GM12878 (cell line): ENCODE results near the gene FAM53B. TPM values are rescaled to one million over a fixed set of nuclear protein-coding genes. Genes with fewer than 3 reads are reported as not detected.

Experiments used
- ATAC-seq: fragments of 200-7000 bp; cut with Tn5 transposase; 3 replicates; pipeline ENCODE4 v1.9.1; 2020; ENCODE audit warnings: mild to moderate bottlenecking, moderate library complexity
- BruUV-seq: library from RNA; stranded (reverse); fragments of 400-500 nt; replicated peaks from 2 replicates; lab custom pipeline; 2021; lab: Mats Ljungman, UMichigan
- CTCF ChIA-PET: fragments of 300-600 bp; sonication (Branson Sonifier 250); formaldehyde crosslinking; extraction: SDS; loops from one replicate; lab custom pipeline; 2021; ENCODE audit warnings: inconsistent platforms; lab: Yijun Ruan, JAX
- POLR2A ChIA-PET: fragments of 350-600 bp; formaldehyde crosslinking; extraction: SDS; loops from one replicate; lab custom pipeline; 2021; ENCODE audit warnings: inconsistent platforms; lab: Charles Lee
- RAD21 ChIA-PET: fragments of 300-600 bp; sonication (Branson Sonifier 250); formaldehyde crosslinking; loops from one replicate; lab custom pipeline; 2023; ENCODE audit warnings: antibody characterized with exemption; ENCODE audit not compliant: unreplicated experiment; lab: Charles Lee
- SMC1A ChIA-PET: fragments of 300-600 bp; sonication (Branson Sonifier 250); formaldehyde crosslinking; loops from one replicate; lab custom pipeline; 2023; ENCODE audit not compliant: unreplicated experiment, uncharacterized antibody; lab: Charles Lee
- DNase-seq: peaks from one replicate; pipeline ENCODE4 v3.0.0-alpha.2; 2011; ENCODE audit warnings: low read depth, low spot score
- FAIRE-seq: peaks from 3 replicates; lab custom pipeline; 2011; peaks lifted over from hg19 to GRCh38; lab: Jason Lieb, UNC
- H2AFZ ChIP-seq: 2 replicates; pipeline ENCODE4 v1.6.0; 2011; ENCODE audit warnings: low read depth, low read length, control low read depth; ENCODE audit not compliant: control insufficient read depth
- H3K27ac ChIP-seq: 2 replicates; pipeline ENCODE4 v1.5.1; 2011; ENCODE audit warnings: control low read depth; ENCODE audit not compliant: control insufficient read depth, insufficient read depth
- H3K27me3 ChIP-seq, 2 experiments: replicated peaks in 1 of 2; 2 replicates each; pipeline versions ENCODE4 v1.6.0 to v1.6.1; 2011; ENCODE audit warnings: low read length in 1 of 2; ENCODE audit not compliant: control insufficient read depth in 2 of 2, insufficient read depth in 2 of 2
- H3K36me3 ChIP-seq, 2 experiments: 2 replicates each; pipeline ENCODE4 v1.5.1; 2011; ENCODE audit warnings: low read length in 1 of 2; ENCODE audit not compliant: control insufficient read depth in 2 of 2, insufficient read depth in 2 of 2
- H3K4me1 ChIP-seq: 2 replicates; pipeline ENCODE4 v1.6.1; 2011; ENCODE audit warnings: mild to moderate bottlenecking, low read length, moderate library complexity, mixed read lengths; ENCODE audit not compliant: control insufficient read depth, insufficient read depth
- H3K4me2 ChIP-seq: 2 replicates; pipeline ENCODE4 v1.6.0; 2011; ENCODE audit warnings: control low read depth; ENCODE audit not compliant: control insufficient read depth, insufficient read depth
- H3K4me3 ChIP-seq: fragments of 200-600 bp; sonication (generic); 2 replicates; pipeline ENCODE4 v1.5.1; 2016
- H3K79me2 ChIP-seq: 2 replicates; pipeline ENCODE4 v1.6.0; 2011; ENCODE audit warnings: low read length; ENCODE audit not compliant: control insufficient read depth, insufficient read depth
- H3K9ac ChIP-seq: 2 replicates; pipeline ENCODE4 v1.8.0; 2011; ENCODE audit warnings: low read length, control low read depth, mixed read lengths; ENCODE audit not compliant: control insufficient read depth, insufficient read depth
- H3K9me3 ChIP-seq: replicated peaks from 3 replicates; pipeline ENCODE4 v1.5.1; 2011; ENCODE audit warnings: mild to moderate bottlenecking, low read length; ENCODE audit not compliant: control insufficient read depth, insufficient read depth
- H4K20me1 ChIP-seq: 2 replicates; pipeline ENCODE4 v1.6.0; 2011; ENCODE audit not compliant: control insufficient read depth, insufficient read depth
- CBX5 ChIP-seq: sonication (generic); IDR thresholded peaks from 2 replicates; pipeline ENCODE4 v1.6.1; 2016; ENCODE audit warnings: low read depth, moderate library complexity, mild to moderate bottlenecking, inconsistent platforms
- EGR1 ChIP-seq, 2 experiments: IDR thresholded peaks; 1 replicate in 1 of 2; 2 replicates in 1 of 2; pipeline ENCODE4 v1.6.1; 2011 to 2012; ENCODE audit warnings: low read depth in 2 of 2, low read length in 2 of 2, borderline replicate concordance in 1 of 2, mild to moderate bottlenecking in 1 of 2, moderate library complexity in 1 of 2
- NFYB ChIP-seq: IDR thresholded peaks from 2 replicates; pipeline ENCODE4 v1.6.1; 2011; ENCODE audit warnings: low read depth, mild to moderate bottlenecking, low read length, improper control_type of control experiment, moderate library complexity; ENCODE audit not compliant: insufficient read depth
- RAD21 ChIP-seq: IDR thresholded peaks from 2 replicates; pipeline ENCODE4 v1.6.1; 2011; ENCODE audit warnings: mild to moderate bottlenecking, low read depth, low read length, moderate library complexity; ENCODE audit not compliant: insufficient read depth
- RELA ChIP-seq: fragments of 450-650 bp; IDR thresholded peaks from 2 replicates; pipeline ENCODE4 v1.8.0; 2014; ENCODE audit warnings: borderline replicate concordance; ENCODE audit not compliant: partially characterized antibody
- SMARCA5 ChIP-seq: fragments of 450-650 bp; IDR thresholded peaks from 2 replicates; pipeline ENCODE4 v1.6.1; 2017; ENCODE audit warnings: mild to moderate bottlenecking
- TCF3 ChIP-seq: IDR thresholded peaks from 2 replicates; pipeline ENCODE4 v1.6.1; 2012; ENCODE audit warnings: low read depth, mild to moderate bottlenecking, low read length, borderline replicate concordance; ENCODE audit not compliant: insufficient read depth
- WGBS: methylation state at CpG from one replicate; pipeline ENCODE4 v1.1.6; 2016; ENCODE audit warnings: low lambda C conversion rate; ENCODE audit not compliant: insufficient replicate concordance, insufficient coverage; ENCODE audit errors: missing lambda C conversion rate; 5-methylcytosine and 5-hydroxymethylcytosine counted together
- in situ Hi-C: fragments of 300-500 bp; cut with MboI; formaldehyde crosslinking; loops from 9 replicates; pipeline ENCODE4 v1.14.3; 2018; ENCODE audit warnings: mixed read lengths
- intact Hi-C: fragments of 100-400 bp; cut with micrococcal nuclease; formaldehyde crosslinking; loops from one replicate; pipeline ENCODE4 v1.14.2; 2022; ENCODE audit not compliant: unreplicated experiment
- polyA plus RNA-seq, 11 experiments: library from polyadenylated mRNA; depleted of rRNA in 4 of 11; unstranded in 6 of 11; stranded (reverse) in 5 of 11; fragments of >200 nt; fragmentation: Nextera tagmentation in 4 of 11; fragmentation: Illumina TruSeq in 1 of 11; extraction: Ambion mirVana in 4 of 11; extraction: Trizol in 1 of 11; gene quantifications; 1 replicate in 1 of 11; 2 replicates in 10 of 11; pipeline versions ENCODE4 v1.2.1 to v1.2.3, GENCODE V29; 2011 to 2016; ENCODE audit warnings: inconsistent platforms in 2 of 11, missing spikeins in 2 of 11, low read depth in 1 of 11
- total RNA-seq, 4 experiments: library from RNA; depleted of rRNA in 3 of 4; stranded (reverse); fragments of >200 nt in 3 of 4; fragmentation: Illumina TruSeq in 1 of 4; extraction: Trizol in 1 of 4; gene quantifications; 2 replicates each; pipeline versions ENCODE4 v1.2.1 to v1.2.3, GENCODE V29; 2013 to 2021
- TF ChIP-seq, protein P1 (sequence below): fragments of 450-650 bp; formaldehyde crosslinking; IDR thresholded peaks from 2 replicates; pipeline ENCODE4 v1.5.0; 2022; ENCODE audit warnings: mild to moderate bottlenecking, missing genetic modification characterization
- TF ChIP-seq, protein P2 (sequence below): fragments of 150-350 bp; IDR thresholded peaks from 2 replicates; pipeline ENCODE4 v1.6.1; 2016; ENCODE audit warnings: low read depth, low read length
- TF ChIP-seq, protein P3 (sequence below): IDR thresholded peaks from 2 replicates; pipeline ENCODE4 v1.6.1; 2012; ENCODE audit warnings: low read depth, low read length, improper control_type of control experiment

The FAM53B gene
- total and polyA plus RNA-seq, 10 of the 15 experiments (the other 5 are each of a cell fraction or from before 2014, with no cell fraction given), result 0.05 to 26.3 (median 8.1) TPM

DNA sequence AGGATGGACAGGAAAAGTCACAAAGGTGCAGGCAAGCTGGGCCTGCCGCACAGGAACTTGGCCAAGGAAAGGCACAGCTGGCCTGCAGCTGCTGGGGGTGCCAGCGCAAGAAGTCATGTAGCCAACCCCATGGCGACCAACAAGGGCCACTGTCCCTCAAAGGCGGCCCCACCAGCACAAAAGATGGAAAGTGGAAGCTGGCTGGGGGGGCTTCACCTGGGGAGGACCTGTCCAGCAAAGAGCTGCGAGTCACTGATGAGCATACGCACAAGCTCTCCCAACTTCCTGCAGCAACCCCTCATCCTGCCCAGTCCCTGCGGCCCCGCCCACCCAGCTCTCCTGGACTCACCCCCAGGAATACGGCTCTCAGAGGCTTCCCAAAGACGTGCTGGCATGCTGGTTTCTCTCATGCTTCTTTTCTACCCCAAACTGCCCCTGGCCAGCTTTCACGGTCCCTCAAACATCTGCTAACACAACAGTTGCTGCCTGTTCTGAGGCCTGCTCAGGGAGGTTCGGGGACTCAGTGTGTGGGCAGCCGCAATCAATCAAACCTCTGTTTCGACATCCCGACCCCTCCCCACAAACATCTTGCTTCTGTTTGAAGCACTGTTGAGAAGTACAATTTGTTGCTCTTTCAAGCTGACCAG, 67.6 kb downstream of the FAM53B start:
- no peak for FAIRE-seq
- RAD21 ChIA-PET, result interaction anchor here (0.6 kb wide), 1 partner anchor 42 kb away, joined by 3 read pairs; no protein-coding TSS in a partner anchor
- Histone ChIP-seq H3K36me3 (peaks cover 12 to 33% of the 10 kb centered on the region in 2 experiments; a peak in 3 of 4 replicates), H3K4me1 (no peaks in the 10 kb centered on the region), H3K79me2 (no peaks in the 10 kb centered on the region), H3K4me2 (no peak overlapping the region), H3K9ac (no peak overlapping the region), H3K9me3 (no peaks in the 10 kb centered on the region), H4K20me1 (no peaks in the 10 kb centered on the region), H3K4me3 (no peak overlapping the region), H2AFZ (no peak overlapping the region), H3K27me3 (no peaks in the 10 kb centered on the region), H3K27ac (no peak overlapping the region)
- POLR2A ChIA-PET, result interaction anchor here (1.2 kb wide), 1 partner anchor 16 kb away, joined by 3 read pairs; no protein-coding TSS in a partner anchor
- TF ChIP-seq TCF3 (no peak), NFYB (no peak), EGR1 (IDR thresholded peaks at IDR 0.05; ENCODE audit: borderline replicate concordance in 1 of 2, low read depth in 2 of 2, low read length in 2 of 2) (no peak), CBX5 (no peak), RAD21 (no peak), SMARCA5 (no peak), RELA (no peak)
- TF ChIP-seq, protein P1, sequence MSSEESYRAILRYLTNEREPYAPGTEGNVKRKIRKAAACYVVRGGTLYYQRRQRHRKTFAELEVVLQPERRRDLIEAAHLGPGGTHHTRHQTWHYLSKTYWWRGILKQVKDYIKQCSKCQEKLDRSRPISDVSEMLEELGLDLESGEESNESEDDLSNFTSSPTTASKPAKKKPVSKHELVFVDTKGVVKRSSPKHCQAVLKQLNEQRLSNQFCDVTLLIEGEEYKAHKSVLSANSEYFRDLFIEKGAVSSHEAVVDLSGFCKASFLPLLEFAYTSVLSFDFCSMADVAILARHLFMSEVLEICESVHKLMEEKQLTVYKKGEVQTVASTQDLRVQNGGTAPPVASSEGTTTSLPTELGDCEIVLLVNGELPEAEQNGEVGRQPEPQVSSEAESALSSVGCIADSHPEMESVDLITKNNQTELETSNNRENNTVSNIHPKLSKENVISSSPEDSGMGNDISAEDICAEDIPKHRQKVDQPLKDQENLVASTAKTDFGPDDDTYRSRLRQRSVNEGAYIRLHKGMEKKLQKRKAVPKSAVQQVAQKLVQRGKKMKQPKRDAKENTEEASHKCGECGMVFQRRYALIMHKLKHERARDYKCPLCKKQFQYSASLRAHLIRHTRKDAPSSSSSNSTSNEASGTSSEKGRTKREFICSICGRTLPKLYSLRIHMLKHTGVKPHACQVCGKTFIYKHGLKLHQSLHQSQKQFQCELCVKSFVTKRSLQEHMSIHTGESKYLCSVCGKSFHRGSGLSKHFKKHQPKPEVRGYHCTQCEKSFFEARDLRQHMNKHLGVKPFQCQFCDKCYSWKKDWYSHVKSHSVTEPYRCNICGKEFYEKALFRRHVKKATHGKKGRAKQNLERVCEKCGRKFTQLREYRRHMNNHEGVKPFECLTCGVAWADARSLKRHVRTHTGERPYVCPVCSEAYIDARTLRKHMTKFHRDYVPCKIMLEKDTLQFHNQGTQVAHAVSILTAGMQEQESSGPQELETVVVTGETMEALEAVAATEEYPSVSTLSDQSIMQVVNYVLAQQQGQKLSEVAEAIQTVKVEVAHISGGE (CRISPR knock-in tag), result no peak
- TF ChIP-seq, protein P2, sequence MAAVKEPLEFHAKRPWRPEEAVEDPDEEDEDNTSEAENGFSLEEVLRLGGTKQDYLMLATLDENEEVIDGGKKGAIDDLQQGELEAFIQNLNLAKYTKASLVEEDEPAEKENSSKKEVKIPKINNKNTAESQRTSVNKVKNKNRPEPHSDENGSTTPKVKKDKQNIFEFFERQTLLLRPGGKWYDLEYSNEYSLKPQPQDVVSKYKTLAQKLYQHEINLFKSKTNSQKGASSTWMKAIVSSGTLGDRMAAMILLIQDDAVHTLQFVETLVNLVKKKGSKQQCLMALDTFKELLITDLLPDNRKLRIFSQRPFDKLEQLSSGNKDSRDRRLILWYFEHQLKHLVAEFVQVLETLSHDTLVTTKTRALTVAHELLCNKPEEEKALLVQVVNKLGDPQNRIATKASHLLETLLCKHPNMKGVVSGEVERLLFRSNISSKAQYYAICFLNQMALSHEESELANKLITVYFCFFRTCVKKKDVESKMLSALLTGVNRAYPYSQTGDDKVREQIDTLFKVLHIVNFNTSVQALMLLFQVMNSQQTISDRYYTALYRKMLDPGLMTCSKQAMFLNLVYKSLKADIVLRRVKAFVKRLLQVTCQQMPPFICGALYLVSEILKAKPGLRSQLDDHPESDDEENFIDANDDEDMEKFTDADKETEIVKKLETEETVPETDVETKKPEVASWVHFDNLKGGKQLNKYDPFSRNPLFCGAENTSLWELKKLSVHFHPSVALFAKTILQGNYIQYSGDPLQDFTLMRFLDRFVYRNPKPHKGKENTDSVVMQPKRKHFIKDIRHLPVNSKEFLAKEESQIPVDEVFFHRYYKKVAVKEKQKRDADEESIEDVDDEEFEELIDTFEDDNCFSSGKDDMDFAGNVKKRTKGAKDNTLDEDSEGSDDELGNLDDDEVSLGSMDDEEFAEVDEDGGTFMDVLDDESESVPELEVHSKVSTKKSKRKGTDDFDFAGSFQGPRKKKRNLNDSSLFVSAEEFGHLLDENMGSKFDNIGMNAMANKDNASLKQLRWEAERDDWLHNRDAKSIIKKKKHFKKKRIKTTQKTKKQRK, result no peak
- TF ChIP-seq, protein P3, sequence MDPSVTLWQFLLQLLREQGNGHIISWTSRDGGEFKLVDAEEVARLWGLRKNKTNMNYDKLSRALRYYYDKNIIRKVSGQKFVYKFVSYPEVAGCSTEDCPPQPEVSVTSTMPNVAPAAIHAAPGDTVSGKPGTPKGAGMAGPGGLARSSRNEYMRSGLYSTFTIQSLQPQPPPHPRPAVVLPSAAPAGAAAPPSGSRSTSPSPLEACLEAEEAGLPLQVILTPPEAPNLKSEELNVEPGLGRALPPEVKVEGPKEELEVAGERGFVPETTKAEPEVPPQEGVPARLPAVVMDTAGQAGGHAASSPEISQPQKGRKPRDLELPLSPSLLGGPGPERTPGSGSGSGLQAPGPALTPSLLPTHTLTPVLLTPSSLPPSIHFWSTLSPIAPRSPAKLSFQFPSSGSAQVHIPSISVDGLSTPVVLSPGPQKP, result no peak
- no peak for ATAC-seq
- 97% methylated on average over 11 of the region's 15 CpGs for WGBS
- CTCF ChIA-PET, result no interaction called here
- SMC1A ChIA-PET, result interaction anchor here (1.0 to 7.1 kb wide), 2 partner anchors 11 to 28 kb away, joined by 3 to 37 read pairs; no protein-coding TSS in a partner anchor
- in situ Hi-C loops (no loop called here), intact Hi-C loops (no loop called here)
- DNase-seq, result no peak
- no TSS peak for BruUV-seq
